ENCODE results near the gene ARHGAP8.

ARHGAP8 gene

GRCh38 chr22:44807915-44808690, 55.7 kb downstream of the ARHGAP8 start:
- no peak for DNase-seq

DNA sequence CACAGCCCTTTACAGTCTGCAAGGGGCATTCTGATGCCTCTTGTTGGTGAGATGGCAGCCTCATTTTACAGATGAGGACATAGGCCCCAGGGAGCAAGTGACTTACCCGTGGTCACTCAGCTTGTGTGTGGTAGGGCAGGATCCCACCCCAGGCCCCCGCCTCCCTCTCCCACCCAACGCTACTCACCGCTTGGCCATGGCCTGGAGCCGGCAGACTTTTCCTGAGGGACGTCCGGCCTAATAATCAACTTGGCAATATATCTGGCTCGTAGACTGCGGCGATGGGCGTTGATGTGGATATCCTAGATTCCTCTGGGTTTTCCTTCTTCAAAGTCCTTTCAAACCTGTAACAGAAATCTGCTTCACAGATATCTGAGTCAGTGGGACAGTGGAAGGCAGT, 57.1 kb downstream of the ARHGAP8 start:
- DNase-seq = no peak

DNA sequence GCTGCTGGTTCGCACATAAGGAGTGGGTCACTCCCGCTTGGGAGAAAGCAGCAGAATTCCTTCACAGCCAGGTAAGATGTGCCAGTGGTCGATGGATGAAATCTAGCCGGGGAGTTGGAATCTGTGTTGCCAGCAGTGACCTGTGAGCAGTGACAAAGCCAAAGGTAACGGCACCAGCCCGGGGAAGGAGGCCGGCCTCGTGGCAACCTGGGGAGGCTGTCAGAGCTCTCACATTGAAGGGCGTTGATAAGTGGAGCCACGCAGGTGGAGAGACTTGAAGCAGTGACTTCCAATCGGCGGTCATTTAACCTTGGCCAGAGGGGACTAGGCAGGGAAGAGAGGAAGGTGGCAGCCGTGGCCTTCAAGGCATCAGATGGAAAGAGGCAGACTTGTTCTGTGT, 58.8 kb downstream of the ARHGAP8 start:
- DNase-seq = no peak

DNA sequence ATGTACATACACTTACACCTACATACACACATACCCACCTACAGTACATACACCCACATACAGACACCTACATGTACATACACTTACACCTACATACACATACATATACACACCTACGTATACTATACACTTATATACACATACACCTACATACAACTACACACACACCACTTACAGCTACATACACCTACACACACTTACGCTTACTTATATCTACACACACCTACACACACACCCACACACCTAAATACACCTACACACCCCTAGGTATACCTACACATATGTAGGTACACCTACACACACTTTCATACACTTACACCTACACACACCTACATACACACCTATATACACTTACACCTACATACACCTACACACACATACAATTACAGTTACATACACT, 61.0 kb downstream of the ARHGAP8 start:
- no peak for DNase-seq

- DNase-seq = no peak
These were observed 62.1 kb downstream of the ARHGAP8 start for GRCh38 chr22:44814266-44815098.

DNA sequence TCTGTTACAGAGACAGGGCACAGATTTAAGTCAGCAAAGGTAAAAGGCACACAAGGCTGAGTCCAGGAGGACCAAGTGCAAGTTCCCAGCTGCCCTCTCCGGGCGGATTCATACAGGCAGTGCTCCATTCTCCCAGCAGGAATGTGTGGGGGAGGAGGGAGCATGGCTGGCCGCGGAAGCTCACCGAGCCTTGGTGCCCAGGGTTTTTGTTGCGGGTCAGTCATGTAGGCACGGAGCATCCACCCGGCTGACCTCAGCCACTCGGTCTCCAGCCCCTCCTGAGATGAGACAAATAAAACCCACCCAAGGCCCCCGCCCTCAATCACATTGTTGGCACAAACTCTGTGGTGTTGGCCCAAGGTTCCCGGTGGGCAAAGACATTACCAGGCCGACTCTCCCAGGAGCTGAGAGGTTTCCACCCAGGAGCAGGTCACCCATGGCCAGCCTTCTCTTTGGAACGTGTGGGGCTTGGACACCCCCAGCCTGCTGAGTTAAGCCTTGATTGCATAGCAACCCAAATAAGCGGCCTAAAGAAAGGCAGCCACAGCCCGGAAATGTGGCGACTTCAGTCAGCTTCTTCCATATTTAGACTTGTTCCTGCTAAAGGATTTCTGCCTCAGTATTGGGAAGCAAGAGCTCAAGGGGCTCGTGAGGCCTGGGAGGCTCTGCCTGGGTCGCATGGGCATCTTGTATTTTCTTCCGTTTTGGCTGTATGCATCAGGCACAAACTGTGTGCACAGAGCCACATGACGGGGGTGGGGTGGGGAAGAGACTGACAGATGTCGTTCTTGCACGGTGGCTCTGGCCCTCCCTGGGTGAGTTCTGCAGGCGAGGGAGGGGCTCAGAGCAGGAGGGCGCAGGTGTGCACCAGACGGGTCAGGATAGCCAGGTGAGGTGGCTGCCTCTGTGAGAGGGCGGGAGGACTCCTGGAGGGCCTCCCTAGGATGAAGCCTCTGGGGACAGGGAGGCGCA, 63.0 kb downstream of the ARHGAP8 start:
- no peak for DNase-seq

DNA sequence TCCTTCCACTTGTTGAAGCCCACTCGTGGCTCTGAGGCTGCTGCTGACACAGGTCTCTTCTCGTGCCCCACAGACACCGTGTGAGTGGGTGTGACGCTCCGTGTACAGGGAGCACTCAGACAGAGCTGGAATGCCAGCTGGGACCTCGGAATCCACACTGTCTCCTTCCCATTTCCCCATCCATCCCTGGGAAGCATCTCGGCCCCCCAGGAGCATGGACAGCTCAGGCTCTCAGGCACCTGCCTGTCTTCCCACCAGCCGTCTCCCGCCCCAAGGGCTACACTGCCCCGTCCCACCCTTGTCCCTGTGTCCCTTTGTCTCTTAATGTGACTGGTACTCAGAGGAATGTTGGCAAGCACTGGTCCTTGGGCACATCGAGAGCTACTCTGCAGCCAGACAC, 63.8 kb downstream of the ARHGAP8 start:
- DNase-seq = no peak

- no peak for DNase-seq
These were observed 66.4 kb downstream of the ARHGAP8 start for GRCh38 chr22:44818727-44819126.

DNA sequence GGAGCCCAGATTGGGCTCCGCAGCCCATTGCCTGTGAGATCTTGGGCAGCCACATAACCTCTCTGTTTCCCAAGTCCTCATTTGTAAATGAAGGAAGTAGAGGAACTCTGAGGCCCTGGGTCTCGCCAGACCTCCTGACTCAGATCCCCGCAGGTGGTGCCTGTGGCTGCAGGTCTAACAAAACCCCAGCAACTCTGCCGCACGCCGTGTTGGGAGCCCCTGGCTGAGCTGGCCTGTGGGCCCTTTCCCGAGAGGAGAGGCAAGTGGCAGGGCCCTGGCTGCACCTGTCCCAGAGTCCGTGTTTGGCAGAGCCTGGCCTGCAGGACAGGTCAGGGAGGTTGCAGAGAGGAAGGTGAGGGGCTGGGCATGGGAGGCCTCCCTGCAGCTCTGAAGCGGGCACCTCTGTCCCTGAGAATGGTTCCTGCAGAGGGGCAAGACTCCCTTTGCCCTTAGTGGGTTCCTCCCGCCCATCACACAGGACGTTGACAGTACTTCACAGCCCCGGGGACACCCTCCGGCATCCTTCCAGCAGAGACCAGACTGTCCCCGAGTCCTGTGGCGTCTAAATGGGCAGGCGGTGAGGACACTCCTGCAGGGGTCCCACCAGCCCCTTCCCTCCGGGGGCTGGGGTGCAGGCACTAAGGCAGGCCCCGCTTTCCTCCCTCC, 67.7 kb downstream of the ARHGAP8 start:
- DNase-seq = no peak

- DNase-seq = no peak
These were observed 69.5 kb downstream of the ARHGAP8 start for GRCh38 chr22:44821741-44822475.

DNA sequence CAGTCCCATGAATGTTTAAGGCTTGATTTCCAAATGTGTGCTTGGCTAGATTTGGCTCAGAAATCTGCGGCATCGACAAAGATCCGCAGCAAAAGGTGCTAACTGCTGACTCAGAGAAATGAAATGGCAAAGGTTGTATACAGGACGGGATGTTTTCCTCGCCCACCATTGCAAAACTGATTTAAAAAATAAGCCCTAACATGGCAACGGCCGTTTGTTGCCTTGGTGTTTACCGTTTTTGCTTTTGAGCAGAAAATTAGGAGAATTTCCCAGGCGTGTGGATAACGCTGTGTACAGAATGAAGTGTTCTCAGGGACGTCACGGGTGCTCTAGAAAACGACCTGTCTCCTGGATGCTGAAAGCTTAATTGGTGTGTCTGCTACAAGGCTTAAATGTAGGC, 70.2 kb downstream of the ARHGAP8 start:
- DNase-seq = no peak

DNA sequence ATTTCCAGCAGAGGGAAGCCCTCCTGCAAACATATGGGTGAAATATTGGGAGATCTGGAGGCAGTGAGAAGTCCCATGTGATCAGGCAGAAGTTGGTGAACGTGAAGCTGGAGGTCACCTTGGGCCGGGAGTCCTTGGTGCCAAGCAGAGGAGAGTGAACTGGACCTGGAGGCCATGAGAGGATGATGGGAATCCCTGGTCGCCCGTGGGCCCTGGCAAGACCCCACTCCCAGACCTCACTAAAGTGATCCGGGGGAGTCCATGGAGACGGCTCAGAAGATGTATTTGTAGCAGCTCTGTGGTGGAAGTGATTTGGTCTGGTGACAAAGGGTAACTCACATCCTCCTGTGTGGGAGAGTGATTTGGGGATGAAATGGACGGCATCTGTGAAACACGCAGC, 71.0 kb downstream of the ARHGAP8 start:
- no peak for DNase-seq

- no peak for DNase-seq
These were observed 71.4 kb downstream of the ARHGAP8 start for GRCh38 chr22:44823806-44824205.

- DNase-seq = no peak
These were observed 71.9 kb downstream of the ARHGAP8 start for GRCh38 chr22:44824271-44824670.

DNA sequence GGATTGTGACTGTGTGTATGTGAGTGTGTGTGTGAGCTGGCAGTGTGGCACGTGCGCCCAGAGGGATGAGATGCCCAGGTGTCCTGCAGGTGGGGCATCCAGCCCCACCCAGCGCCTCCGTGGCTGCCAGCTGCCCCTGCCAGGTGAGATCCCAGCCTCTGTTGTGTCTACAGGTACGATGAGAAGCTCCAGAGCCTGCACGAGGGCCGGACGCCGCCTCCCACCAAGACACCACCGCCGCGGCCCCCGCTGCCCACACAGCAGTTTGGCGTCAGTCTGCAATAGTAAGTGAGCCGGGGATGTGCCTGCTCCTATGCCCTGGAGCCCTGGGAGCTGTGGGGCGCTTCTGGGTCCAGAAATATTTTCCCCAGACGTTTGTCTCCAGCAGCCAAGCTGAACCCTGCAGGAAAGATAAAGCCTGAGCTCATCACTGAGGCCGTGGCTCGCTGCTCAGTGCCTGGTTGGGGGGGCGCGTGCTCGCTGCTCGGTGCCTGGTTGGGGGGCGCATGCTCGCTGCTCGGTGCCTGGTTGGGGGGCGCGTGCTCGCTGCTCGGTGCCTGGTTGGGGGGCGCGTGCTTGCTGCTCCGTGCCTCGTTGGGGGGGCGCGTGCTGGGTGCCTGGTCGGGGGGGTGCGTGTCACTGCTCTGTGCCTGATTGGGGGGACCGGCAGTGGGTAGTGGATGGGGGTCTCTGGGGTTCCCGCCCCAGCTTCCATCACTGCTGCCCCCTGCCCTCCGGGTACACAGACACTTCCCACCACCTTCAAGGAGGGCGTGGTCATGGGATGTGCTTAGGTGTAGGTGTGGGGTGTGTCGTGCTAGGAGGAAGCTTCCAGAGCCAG, 73.2 kb downstream of the ARHGAP8 start:
- DNase-seq = no peak

- no peak for DNase-seq
These were observed 75.4 kb downstream of the ARHGAP8 start for GRCh38 chr22:44827666-44828190.

DNA sequence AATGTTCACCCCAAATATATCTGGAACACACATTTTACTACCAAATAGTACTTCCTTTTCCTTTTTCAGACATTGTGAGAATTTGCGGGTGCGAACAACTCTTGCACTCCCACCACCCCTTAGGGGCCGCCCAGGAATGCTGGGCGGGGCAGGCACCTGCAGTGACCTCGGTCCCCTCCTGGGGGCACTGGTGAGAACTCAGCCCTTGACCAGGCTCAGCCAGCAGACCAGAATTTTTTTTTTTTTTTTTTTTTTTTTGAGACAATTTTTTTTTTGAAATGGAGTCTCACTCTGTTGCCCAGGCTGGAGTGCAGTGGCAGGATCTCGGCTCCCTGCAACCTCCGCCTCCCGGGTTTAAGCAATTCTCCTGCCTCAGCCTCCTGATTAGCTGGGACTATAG, 75.8 kb downstream of the ARHGAP8 start:
- DNase-seq = no peak

GRCh38 chr22:44831885-44832284, 79.5 kb downstream of the ARHGAP8 start:
- DNase-seq = no peak

- DNase-seq = no peak
These were observed 81.7 kb downstream of the ARHGAP8 start for GRCh38 chr22:44834065-44834464.

DNA sequence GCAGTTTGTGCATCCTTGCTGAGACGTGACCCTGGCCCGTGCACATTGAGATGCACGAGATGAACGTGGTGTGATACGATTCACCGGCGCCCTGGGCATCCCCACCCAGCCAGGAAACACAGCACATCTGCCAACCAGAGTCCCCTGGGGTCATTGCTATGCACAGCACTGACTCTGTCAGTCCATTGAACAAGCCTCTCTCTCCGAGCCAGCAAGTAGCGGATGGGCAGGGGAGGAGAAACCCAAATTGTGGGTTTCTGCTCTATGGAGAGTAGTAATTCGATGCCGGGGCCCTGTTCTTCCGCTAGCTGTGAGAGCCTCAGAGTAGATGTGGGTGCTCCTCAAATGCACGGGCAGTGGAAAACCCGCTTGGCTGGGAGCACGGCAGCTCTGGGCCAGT, 85.1 kb downstream of the ARHGAP8 start:
- DNase-seq = no peak

Data from NCI-H1048 (cell line).